Suprapubic skin (tissue), 4 donors: Measurements from ENCODE around the gene DGKZ. TPM values are rescaled to one million over a fixed set of nuclear protein-coding genes. Genes with fewer than 3 reads are reported as not detected.

Source experiments
- DNase-seq, 2 donors: peaks; one replicate each; pipeline ENCODE4 v3.0.0-alpha.2; 2019; ENCODE audit warnings: low spot score in 2 of 2
- H3K27ac ChIP-seq: fragments of 200-600 bp; sonication (generic); one replicate; pipeline ENCODE4 v1.5.1; 2019
- H3K27me3 ChIP-seq: fragments of 200-600 bp; sonication (generic); one replicate; pipeline ENCODE4 v1.5.1; 2019
- H3K36me3 ChIP-seq: fragments of 200-600 bp; sonication (generic); one replicate; pipeline ENCODE4 v1.5.1; 2019
- H3K4me1 ChIP-seq: fragments of 200-600 bp; sonication (generic); one replicate; pipeline ENCODE4 v1.5.1; 2019
- H3K4me3 ChIP-seq: fragments of 200-600 bp; sonication (generic); one replicate; pipeline ENCODE4 v1.5.1; 2019; ENCODE audit warnings: mild to moderate bottlenecking
- H3K9me3 ChIP-seq: fragments of 200-600 bp; sonication (generic); one replicate; pipeline ENCODE4 v1.5.1; 2019
- EP300 ChIP-seq: sonication (generic); formaldehyde crosslinking; IDR thresholded peaks from one replicate; pipeline ENCODE4 v1.6.1; 2017; ENCODE audit warnings: antibody characterized with exemption
- POLR2A ChIP-seq, 2 donors: fragments of 450-650 bp; IDR thresholded peaks; one replicate each; pipeline ENCODE4 v1.6.1; 2017; ENCODE audit warnings: antibody characterized with exemption in 2 of 2, mild to moderate bottlenecking in 2 of 2, moderate library complexity in 2 of 2
- POLR2AphosphoS5 ChIP-seq, 3 donors: sonication (generic); formaldehyde crosslinking; IDR thresholded peaks; one replicate each; pipeline ENCODE4 v1.6.1; 2017; ENCODE audit warnings: antibody characterized with exemption in 3 of 3
- WGBS: methylation state at CpG from one replicate; pipeline ENCODE4 v1.1.5; 2018; 5-methylcytosine and 5-hydroxymethylcytosine counted together
- total RNA-seq, 4 donors: library from RNA; depleted of rRNA; stranded (reverse); fragments of >200 nt; gene quantifications; one replicate each; pipeline ENCODE4 v1.1.0, GENCODE V29; 2016
- TF ChIP-seq, protein P1 (sequence below), 2 donors: fragments of 200-600 bp in 1 of 2; fragments of 450-650 bp in 1 of 2; sonication (generic) in 1 of 2; IDR thresholded peaks; one replicate each; pipeline ENCODE4 v1.5.1; 2016 to 2019; ENCODE audit warnings: antibody characterized with exemption in 2 of 2, mild to moderate bottlenecking in 1 of 2, moderate library complexity in 1 of 2

Gene DGKZ
- total RNA-seq, 4 donors from 2014 or later: 60.5 to 91.0 (median 73.4) TPM

GRCh38 chr11:46410021-46410420 lies 62.8 kb downstream of the DGKZ start:
- no peak overlapping the region for H3K27ac ChIP-seq
- no peaks in the 10 kb centered on the region for H3K4me1 ChIP-seq
- no peak overlapping the region for H3K4me3 ChIP-seq
- WGBS: 83% methylated on average over 5 of the region's 5 CpGs
- H3K27me3 ChIP-seq: no peaks in the 10 kb centered on the region
- TF ChIP-seq, protein P1, sequence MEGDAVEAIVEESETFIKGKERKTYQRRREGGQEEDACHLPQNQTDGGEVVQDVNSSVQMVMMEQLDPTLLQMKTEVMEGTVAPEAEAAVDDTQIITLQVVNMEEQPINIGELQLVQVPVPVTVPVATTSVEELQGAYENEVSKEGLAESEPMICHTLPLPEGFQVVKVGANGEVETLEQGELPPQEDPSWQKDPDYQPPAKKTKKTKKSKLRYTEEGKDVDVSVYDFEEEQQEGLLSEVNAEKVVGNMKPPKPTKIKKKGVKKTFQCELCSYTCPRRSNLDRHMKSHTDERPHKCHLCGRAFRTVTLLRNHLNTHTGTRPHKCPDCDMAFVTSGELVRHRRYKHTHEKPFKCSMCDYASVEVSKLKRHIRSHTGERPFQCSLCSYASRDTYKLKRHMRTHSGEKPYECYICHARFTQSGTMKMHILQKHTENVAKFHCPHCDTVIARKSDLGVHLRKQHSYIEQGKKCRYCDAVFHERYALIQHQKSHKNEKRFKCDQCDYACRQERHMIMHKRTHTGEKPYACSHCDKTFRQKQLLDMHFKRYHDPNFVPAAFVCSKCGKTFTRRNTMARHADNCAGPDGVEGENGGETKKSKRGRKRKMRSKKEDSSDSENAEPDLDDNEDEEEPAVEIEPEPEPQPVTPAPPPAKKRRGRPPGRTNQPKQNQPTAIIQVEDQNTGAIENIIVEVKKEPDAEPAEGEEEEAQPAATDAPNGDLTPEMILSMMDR (IDR thresholded peaks at IDR 0.05): no peak
- DNase-seq: no peak
- peaks cover 81% of the 10 kb centered on the region for H3K36me3 ChIP-seq
- H3K9me3 ChIP-seq: no peaks in the 10 kb centered on the region

GRCh38 chr11:46413760-46414465 lies 66.7 kb downstream of the DGKZ start:
- TF ChIP-seq POLR2AphosphoS5 (IDR thresholded peaks at IDR 0.05) (no peak), EP300 (no peak), POLR2A (IDR thresholded peaks at IDR 0.05) (no peak)
- TF ChIP-seq, protein P1 (IDR thresholded peaks at IDR 0.05): no peak
- Histone ChIP-seq H3K4me3 (no peak overlapping the region), H3K27ac (no peak overlapping the region), H3K27me3 (no peaks in the 10 kb centered on the region), H3K4me1 (no peaks in the 10 kb centered on the region), H3K36me3 (peaks cover 72% of the 10 kb centered on the region), H3K9me3 (no peaks in the 10 kb centered on the region)
- DNase-seq: no peak
- 95% methylated on average over 9 of the region's 9 CpGs for WGBS

GRCh38 chr11:46414466-46414796 lies 67.2 kb downstream of the DGKZ start:
- Histone ChIP-seq H3K4me1 (no peaks in the 10 kb centered on the region), H3K4me3 (no peak overlapping the region), H3K36me3 (peaks cover 67% of the 10 kb centered on the region), H3K27ac (no peak overlapping the region), H3K9me3 (no peaks in the 10 kb centered on the region), H3K27me3 (no peaks in the 10 kb centered on the region)
- 96% methylated on average over 4 of the region's 5 CpGs for WGBS
- DNase-seq: no peak
- TF ChIP-seq, protein P1 (IDR thresholded peaks at IDR 0.05): no peak
- no peak for TF ChIP-seq POLR2AphosphoS5 (IDR thresholded peaks at IDR 0.05)
- TF ChIP-seq EP300: no peak
- no peak for TF ChIP-seq POLR2A (IDR thresholded peaks at IDR 0.05)

GRCh38 chr11:46414879-46415278 lies 67.6 kb downstream of the DGKZ start:
- Histone ChIP-seq H3K27me3 (no peaks in the 10 kb centered on the region), H3K36me3 (peaks cover 63% of the 10 kb centered on the region), H3K4me3 (no peak overlapping the region), H3K27ac (no peak overlapping the region), H3K9me3 (no peaks in the 10 kb centered on the region), H3K4me1 (no peaks in the 10 kb centered on the region)
- DNase-seq: no peak
- TF ChIP-seq EP300 (no peak), POLR2AphosphoS5 (IDR thresholded peaks at IDR 0.05) (no peak), POLR2A (IDR thresholded peaks at IDR 0.05) (no peak)
- TF ChIP-seq, protein P1 (IDR thresholded peaks at IDR 0.05): no peak
- WGBS: 57% methylated on average over 3 of the region's 3 CpGs

DNA sequence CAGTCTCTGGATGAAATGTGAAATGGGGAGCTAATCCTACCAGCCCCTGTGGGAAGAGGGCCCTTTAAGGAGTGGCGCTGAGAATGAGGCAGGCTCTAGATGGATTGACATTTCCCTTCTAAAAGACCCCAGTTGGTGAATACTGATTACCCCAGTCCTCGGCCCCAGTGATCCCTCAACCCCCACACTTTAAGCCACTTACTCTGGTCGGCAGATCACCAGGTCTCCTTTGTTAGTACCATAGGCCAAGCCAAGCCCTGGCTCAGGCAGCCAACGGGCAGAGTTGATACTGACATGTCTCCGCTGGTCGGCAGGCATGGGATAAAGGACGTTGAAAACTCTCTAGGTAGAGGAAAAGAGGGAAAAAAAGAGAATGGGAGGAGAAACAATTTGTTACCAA lies 70.4 kb downstream of the DGKZ start:
- H3K36me3 ChIP-seq: peaks cover 65% of the 10 kb centered on the region
- no peaks in the 10 kb centered on the region for H3K27me3 ChIP-seq
- DNase-seq: no peak
- H3K4me3 ChIP-seq: no peak overlapping the region
- no peaks in the 10 kb centered on the region for H3K9me3 ChIP-seq
- H3K27ac ChIP-seq: no peak overlapping the region
- WGBS: 84% methylated on average over 7 of the region's 7 CpGs
- no peaks in the 10 kb centered on the region for H3K4me1 ChIP-seq
- TF ChIP-seq POLR2AphosphoS5 (IDR thresholded peaks at IDR 0.05) (no peak), POLR2A (IDR thresholded peaks at IDR 0.05) (no peak), EP300 (no peak)
- TF ChIP-seq, protein P1 (IDR thresholded peaks at IDR 0.05): no peak
